Activated T-cell treated with anti-CD3 and anti-CD28 coated beads, Interleukin-2, amount 50 U/mL, for 4 hours (primary cell): ENCODE measurements around the gene DPP6. TPM values are rescaled to one million over a fixed set of nuclear protein-coding genes. Genes with fewer than 3 reads are reported as not detected.

Source experiments
- ATAC-seq, 2 donors: fragments of 200-7000 bp; cut with Tn5 transposase; one replicate each; pipeline ENCODE4 v1.10.0; 2021
- DNase-seq: peaks from one replicate; pipeline ENCODE4 v3.0.0-alpha.2; 2020
- H3K27me3 Mint-ChIP-seq: one replicate; pipeline ENCODE4 v1.8.0; 2021; ENCODE audit warnings: low read depth, mixed read lengths
- H3K36me3 Mint-ChIP-seq: one replicate; pipeline ENCODE4 v1.8.0; 2022; ENCODE audit warnings: mixed read lengths; ENCODE audit not compliant: insufficient read depth
- H3K4me1 Mint-ChIP-seq: one replicate; pipeline ENCODE4 v1.8.0; 2021; ENCODE audit warnings: low read depth, mixed read lengths
- H3K4me3 Mint-ChIP-seq: one replicate; pipeline ENCODE4 v1.8.0; 2021; ENCODE audit warnings: mild to moderate bottlenecking, moderate library complexity, mixed read lengths
- H3K9me3 Mint-ChIP-seq: one replicate; pipeline ENCODE4 v1.8.0; 2021; ENCODE audit warnings: mixed read lengths
- total RNA-seq, 3 donors: library from RNA; stranded (reverse); gene quantifications; one replicate each; pipeline ENCODE4 v1.2.1, GENCODE V29; 2021

The DPP6 gene
- total RNA-seq, 3 donors from 2014 or later: not detected

DNA sequence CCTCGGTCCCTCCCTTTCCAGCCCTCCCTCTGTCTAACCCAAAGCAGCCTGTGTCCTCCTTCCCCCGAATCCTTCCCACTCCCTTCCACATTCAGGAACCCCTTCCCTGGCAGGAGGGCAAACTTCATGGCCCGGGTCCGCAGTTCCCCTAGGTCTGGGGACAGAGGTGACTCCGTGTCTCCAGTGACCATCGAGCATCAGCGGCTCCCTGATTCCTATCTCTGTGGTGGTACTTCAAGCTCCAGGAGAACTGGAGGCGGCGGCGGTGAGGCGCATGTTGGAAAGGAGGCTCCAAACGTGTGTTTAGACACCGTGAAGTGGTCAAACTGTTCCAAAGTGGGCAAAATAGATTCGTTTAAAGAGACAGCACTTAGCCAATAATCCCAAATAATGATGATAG lies 802.6 kb downstream of the DPP6 start:
- Mint-ChIP-seq H3K4me1 (no peaks in the 10 kb centered on the region), H3K9me3 (peaks cover 6% of the 10 kb centered on the region), H3K27me3 (peaks cover 4% of the 10 kb centered on the region), H3K36me3 (no peaks in the 10 kb centered on the region), H3K4me3 (no peak overlapping the region)
- DNase-seq (no peak), ATAC-seq (no peak)

DNA sequence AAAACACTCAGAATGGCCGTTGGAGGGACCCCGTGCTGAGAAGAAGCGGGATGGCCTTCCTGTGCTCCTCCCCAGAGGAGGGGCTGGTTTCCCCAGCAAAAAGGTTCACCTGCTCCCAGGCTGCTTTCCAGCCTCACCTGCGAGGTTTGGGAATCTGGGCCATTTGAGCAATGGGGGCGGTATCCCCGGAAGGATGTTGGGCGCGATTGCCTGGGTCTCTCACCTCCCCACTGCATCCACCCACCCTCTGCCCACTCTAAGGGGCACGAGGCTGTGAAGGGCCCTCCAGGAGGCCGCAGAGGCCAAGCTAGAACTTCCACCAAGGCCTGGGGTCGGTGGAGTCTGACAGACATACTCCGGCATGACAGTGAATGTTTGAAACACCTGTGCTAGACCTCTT lies 803.2 kb downstream of the DPP6 start:
- Mint-ChIP-seq H3K27me3 (peaks cover 4% of the 10 kb centered on the region), H3K9me3 (peaks cover 4% of the 10 kb centered on the region), H3K4me3 (no peak overlapping the region), H3K36me3 (no peaks in the 10 kb centered on the region), H3K4me1 (no peaks in the 10 kb centered on the region)
- ATAC-seq (no peak), DNase-seq (no peak)

DNA sequence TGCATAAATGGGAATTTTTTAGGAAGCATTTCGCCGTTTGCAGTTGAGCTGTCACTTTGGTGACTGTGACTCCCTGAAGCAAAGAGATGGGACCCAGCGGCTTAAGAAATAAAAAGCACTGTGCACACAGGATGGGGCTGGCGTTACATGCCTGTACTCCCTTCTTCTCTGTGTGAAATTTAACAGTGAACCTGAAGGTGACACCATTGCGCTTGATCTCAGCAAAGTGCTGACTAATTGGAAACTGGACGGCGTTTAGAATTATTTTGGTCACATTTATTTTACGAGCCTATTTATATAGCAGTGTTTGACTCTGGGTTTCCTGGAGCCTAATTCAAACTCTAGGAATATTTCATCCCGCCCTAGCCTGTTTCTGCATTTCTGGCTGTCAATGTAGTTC lies 804.5 kb downstream of the DPP6 start:
- Mint-ChIP-seq H3K27me3 (peaks cover 4% of the 10 kb centered on the region), H3K36me3 (no peaks in the 10 kb centered on the region), H3K4me1 (no peaks in the 10 kb centered on the region), H3K9me3 (no peaks in the 10 kb centered on the region), H3K4me3 (no peak overlapping the region)
- ATAC-seq (no peak), DNase-seq (no peak)

DNA sequence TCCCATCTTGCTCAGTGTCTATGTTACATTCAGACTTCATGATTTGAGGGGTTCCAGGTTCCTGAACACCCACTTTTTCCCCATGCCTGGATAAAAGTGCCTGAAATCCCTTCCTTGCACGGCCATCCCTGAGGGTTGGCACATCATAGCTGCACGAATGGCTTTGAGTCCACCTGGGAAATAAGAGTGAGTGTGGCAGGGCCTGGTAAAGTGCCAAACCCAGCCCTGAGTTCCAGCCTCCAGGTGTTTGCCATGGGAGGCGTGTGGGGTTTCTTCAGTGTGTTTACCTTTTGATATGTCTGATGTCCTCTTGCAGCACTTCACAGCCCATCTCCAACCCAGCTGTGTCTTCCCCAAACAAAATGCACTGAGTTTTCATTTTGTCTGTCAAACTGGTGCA lies 805.0 kb downstream of the DPP6 start:
- Mint-ChIP-seq H3K4me1 (no peaks in the 10 kb centered on the region), H3K9me3 (no peaks in the 10 kb centered on the region), H3K4me3 (no peak overlapping the region), H3K36me3 (no peaks in the 10 kb centered on the region), H3K27me3 (peaks cover 4% of the 10 kb centered on the region)
- DNase-seq (no peak), ATAC-seq (no peak)

DNA sequence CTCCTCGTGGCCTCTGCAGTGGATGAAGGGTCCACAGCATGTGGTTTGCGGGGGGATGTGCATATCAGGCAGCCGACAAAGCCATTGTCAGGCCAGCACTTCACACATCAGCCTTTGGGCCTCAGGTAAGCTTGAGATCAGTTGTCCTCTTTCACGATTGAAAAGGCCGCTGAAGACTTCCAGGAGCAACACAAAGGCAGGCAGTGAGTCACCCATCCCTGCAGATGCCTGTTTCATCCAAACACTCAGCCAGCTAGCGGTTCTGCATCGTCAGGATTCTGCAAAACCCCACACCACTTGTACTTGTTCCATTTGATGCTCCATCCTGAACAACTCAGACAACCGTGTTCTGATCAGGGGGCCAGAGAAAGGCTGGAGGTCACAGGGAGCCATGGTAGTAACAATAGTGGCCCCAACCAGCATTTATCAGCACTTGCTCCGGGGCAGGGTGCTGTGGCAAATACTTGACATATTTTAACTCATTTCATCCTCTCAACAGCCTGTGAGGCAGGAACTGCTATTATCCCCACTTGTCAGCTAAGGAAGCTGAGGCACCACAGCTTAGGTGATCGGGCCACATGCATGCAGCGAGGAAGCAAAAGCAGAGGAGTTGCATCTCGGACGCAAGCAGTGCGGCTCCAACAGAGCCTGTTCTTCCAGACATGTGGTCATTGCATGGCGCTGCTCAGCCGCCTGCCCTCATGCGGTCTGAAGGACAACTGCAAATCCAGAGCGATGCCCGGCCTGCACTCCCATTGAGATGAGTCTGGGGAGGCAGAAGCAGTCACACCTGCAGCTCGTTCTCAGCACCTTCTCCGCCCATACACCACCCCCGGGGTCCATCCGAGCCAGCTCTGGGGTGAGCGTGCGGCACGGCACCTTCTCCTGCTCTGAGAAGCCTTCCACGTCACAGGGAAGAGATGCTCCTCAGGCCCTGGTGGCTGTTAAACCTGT lies 805.8 kb downstream of the DPP6 start:
- no peaks in the 10 kb centered on the region for H3K4me1 Mint-ChIP-seq
- no peaks in the 10 kb centered on the region for H3K9me3 Mint-ChIP-seq
- peaks cover 1% of the 10 kb centered on the region for H3K27me3 Mint-ChIP-seq
- DNase-seq (no peak), ATAC-seq (no peak)
- no peaks in the 10 kb centered on the region for H3K36me3 Mint-ChIP-seq
- H3K4me3 Mint-ChIP-seq: no peak overlapping the region

DNA sequence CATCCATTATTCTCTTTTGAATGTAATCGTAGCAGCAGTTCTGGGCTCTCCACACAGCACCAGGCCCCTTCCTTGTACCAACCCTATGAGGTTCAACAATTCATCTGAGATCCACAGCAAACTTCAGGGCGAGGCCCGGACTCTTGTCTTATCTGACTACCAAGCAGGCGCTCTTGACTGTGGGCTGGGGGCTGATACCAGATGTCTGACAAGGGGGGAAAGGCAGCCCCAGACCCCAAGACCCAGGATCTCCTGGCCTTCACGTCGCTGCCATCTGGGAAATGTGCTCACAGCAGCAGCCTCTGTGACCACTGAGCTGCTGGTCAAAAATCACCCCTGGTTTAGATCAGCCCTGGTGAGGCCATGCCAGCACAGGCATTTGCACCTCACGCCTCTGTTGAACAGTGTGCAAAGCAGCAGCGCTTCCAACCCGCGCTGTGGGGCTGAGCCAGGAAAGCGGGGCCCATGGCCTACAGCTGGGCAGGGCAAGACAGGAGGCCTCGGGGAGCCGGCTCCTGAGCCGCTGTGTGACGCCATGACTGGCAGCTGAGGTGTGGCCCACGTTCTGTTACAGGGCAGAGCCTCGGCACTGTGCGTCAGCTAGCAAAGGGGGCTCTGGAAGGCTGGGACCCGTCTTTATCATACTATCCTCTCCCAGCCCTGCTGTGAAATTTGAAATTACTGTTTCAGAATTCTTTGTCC lies 806.8 kb downstream of the DPP6 start:
- Mint-ChIP-seq H3K9me3 (no peaks in the 10 kb centered on the region), H3K4me1 (no peaks in the 10 kb centered on the region), H3K27me3 (peaks cover 6% of the 10 kb centered on the region), H3K36me3 (no peaks in the 10 kb centered on the region), H3K4me3 (no peak overlapping the region)
- ATAC-seq (no peak), DNase-seq (no peak)

DNA sequence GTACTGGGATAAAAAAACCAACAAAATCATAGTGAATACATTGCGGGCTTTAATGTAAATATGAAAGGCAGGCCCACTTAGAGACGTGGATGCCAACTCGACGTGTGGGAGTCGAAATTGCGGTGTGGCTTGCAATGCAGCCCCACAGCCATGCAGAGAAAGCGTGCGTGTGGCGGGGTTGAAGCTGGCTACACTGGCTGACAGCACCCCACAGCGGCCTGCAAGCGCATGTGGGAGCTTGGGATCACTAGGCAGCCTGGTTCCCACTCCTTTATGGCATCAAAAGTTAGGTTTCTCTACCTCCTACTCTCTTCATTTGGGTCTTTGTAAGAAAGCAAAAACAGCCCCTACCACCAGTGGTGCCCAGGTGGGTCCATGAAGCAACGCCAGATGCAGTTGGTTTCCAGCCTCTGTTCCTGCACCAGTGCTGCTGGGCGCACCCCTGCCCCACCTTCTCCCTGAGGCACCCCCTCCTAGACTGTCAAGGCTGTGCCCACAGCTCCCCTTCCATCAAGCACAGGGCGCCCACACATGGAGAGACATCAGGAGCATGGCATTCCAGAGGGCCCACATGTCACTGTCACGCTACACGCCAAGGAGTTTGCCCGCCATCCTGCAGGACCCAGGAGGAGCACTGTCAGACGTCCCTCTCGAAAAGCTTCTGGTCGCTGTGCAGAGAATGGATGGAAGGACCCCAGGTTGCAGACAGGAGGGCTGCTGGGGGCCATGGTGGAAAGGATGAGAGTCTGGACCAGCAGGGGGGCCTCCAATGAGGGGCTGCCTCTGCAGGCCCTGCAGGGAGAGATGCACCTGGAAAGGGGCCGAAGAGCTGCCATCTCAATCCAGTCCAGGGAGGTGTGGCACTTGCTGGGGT lies 807.8 kb downstream of the DPP6 start:
- H3K36me3 Mint-ChIP-seq: no peaks in the 10 kb centered on the region
- H3K9me3 Mint-ChIP-seq: no peaks in the 10 kb centered on the region
- DNase-seq (no peak), ATAC-seq (no peak)
- H3K4me3 Mint-ChIP-seq: no peak overlapping the region
- peaks cover 6% of the 10 kb centered on the region for H3K27me3 Mint-ChIP-seq
- no peaks in the 10 kb centered on the region for H3K4me1 Mint-ChIP-seq

DNA sequence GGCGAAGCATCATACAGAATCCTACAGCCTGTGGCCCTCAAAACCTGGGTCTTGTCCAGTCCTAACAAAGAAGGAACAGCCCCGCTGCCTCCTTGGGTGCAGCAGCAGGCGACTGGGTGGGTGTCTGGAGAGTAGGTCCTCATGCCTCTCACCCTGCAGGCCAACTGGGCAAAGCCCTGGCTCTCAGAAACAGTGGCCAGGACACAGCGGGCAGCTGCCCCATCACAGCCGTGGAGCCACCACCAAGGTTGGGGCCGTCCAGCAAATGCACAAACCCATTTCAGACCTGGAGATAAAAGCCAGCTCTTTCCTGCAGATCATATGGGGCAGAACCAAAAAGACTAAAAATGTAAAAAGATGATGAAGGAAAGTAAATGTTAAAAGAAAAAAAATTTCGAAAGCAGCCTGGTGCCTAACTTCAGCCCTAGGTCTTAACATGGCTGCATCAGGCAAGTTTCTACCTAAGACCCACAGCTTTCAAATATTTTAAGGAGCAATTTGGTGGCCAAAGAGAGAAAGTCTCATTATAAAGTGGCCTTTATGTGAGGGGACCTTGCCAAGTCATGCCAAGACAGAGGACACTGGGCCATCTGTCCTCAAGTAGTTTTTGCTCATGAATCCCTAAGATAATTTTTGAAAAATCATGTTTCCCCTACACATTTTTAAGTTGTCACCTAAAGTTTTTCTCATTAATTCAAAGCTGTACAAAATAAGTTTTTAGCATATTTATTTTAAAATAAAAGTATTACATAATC lies 808.6 kb downstream of the DPP6 start:
- H3K27me3 Mint-ChIP-seq: peaks cover 8% of the 10 kb centered on the region
- H3K4me3 Mint-ChIP-seq: no peak overlapping the region
- no peaks in the 10 kb centered on the region for H3K36me3 Mint-ChIP-seq
- no peaks in the 10 kb centered on the region for H3K4me1 Mint-ChIP-seq
- no peak for DNase-seq
- no peaks in the 10 kb centered on the region for H3K9me3 Mint-ChIP-seq
- ATAC-seq: no peak

DNA sequence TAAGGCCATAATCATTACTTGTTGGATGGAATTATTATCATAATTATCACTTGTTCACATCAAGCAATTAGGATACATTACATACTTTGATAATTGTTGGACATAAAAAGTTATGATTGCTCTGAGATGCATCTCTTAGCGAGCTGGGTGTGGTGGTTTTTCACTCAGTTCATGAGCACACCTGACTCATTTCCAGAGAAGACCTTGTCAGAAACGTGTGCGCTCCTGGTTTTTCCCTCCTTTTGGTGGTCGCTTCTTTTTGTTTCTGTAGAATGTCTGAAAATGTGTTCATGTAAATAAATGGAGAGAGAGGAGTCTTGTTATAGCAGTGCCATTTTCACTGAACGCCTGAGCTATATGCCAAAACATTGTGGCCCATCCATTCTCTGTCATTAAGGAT lies 809.4 kb downstream of the DPP6 start:
- DNase-seq (no peak), ATAC-seq (no peak)
- H3K36me3 Mint-ChIP-seq: no peaks in the 10 kb centered on the region
- H3K27me3 Mint-ChIP-seq: peaks cover 9% of the 10 kb centered on the region
- no peaks in the 10 kb centered on the region for H3K9me3 Mint-ChIP-seq
- H3K4me3 Mint-ChIP-seq: no peak overlapping the region
- H3K4me1 Mint-ChIP-seq: no peaks in the 10 kb centered on the region

DNA sequence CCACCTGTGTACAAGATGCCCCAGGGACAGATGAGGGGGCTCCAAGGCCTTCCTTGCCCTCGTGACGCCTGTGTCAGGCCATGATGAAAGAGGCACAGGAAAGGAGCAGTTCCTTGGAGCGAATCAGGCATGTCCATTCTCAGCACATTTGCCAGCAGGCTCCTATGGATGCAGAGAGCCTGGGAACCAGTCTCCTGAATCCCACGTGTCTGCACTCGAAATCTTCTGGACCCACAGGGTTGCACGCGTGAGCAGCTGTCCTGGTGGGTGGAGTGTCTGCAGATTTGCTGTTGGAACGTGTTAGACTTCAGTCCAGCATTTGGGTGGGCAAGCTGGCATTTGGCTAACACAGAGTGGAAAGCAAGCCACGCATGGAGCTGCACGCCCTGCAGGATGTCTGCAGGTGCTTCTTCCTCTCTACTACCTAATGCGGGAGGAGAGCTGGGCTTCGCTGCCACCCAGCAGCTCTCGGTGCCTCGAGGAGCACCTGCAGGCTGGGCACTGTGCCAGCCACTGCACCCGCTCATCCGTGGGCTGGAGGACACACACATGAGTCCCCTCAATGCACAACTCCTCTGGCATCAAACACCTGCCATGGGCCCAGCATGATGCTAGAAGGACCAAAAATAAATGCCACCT lies 810.1 kb downstream of the DPP6 start:
- no peak for DNase-seq
- Mint-ChIP-seq H3K27me3 (peaks cover 15% of the 10 kb centered on the region), H3K4me1 (no peaks in the 10 kb centered on the region), H3K9me3 (no peaks in the 10 kb centered on the region), H3K4me3 (no peak overlapping the region), H3K36me3 (no peaks in the 10 kb centered on the region)
- ATAC-seq: no peak

DNA sequence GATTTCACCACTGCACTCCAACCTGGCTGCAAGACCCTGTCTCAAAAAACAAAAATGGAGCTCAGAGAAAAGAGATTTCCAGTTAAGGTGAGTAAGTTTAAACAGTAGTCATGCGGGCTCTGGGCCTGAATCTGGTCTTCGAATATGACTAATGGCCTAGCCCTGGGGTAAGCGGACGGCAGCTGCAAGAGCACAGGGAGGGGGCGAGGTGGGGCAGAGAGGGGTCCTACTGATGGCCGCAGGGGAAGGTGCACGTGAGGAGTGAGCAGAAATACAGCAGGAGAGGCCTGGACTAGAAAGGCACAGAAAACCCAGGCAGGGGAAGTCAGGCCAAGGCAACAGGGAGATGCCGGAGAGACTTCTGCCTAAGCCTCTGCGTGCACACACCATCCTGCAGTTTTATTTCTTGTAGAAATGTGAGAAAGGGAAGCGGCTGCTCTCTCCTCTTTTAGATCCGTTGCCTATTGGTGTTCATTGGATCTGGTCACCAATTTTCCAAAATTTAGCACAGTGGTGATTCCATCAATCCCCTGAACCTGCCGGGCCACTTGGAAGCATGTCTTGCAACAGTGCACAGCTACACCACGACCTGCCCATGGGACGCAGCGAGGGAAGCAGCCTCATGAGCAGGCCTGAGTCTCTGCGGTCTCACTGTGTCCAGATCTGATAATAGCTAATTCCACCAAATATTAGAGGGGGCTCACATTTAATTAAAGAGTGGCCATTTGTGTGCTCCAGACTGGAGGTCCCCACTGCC lies 811.7 kb downstream of the DPP6 start:
- Mint-ChIP-seq H3K4me3 (no peak overlapping the region), H3K4me1 (no peaks in the 10 kb centered on the region), H3K27me3 (peaks cover 29% of the 10 kb centered on the region), H3K36me3 (no peaks in the 10 kb centered on the region), H3K9me3 (no peaks in the 10 kb centered on the region)
- ATAC-seq (no peak), DNase-seq (no peak)

DNA sequence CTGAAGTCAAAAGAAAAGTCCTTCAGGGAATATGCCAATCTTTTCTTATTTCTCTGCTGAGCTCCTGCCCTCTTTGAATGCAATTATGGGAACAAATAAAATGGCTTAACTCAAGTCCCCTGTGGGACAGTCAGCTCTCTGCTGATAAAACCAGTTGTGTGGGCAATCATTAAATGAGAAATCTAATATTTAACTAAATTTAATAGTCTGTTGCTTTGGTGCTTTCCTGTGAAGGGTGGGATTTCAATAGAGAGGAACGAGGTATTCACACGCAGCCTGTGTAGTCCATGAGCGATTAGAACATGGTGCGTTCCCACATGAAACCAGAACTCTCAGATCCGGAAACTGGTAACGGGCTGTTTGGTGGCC lies 812.3 kb downstream of the DPP6 start:
- H3K36me3 Mint-ChIP-seq: no peaks in the 10 kb centered on the region
- no peak overlapping the region for H3K4me3 Mint-ChIP-seq
- no peak for ATAC-seq
- no peaks in the 10 kb centered on the region for H3K4me1 Mint-ChIP-seq
- H3K9me3 Mint-ChIP-seq: no peaks in the 10 kb centered on the region
- H3K27me3 Mint-ChIP-seq: peaks cover 32% of the 10 kb centered on the region
- no peak for DNase-seq
